H9 (cell line): ENCODE data around the gene EPB41L1. TPM values are rescaled to one million over a fixed set of nuclear protein-coding genes. Genes with fewer than 3 reads are reported as not detected.

Source experiments
- DNase-seq: peaks from one replicate; pipeline ENCODE4 v3.0.0-alpha.2; 2017
- H2AFZ ChIP-seq: one replicate; pipeline ENCODE4 v1.6.1; 2013; ENCODE audit warnings: mild to moderate bottlenecking, low read length, control low read depth, moderate library complexity
- H2AK5ac ChIP-seq: 2 replicates; pipeline ENCODE4 v1.6.1; 2013; ENCODE audit warnings: low read length, control low read depth, mixed read lengths; ENCODE audit not compliant: insufficient read length
- H2BK120ac ChIP-seq: one replicate; pipeline ENCODE4 v1.6.1; 2013; ENCODE audit warnings: low read depth, mild to moderate bottlenecking, low read length, control low read depth, inconsistent platforms; ENCODE audit not compliant: poor library complexity, severe bottlenecking
- H2BK12ac ChIP-seq: 2 replicates; pipeline ENCODE4 v1.6.1; 2013; ENCODE audit warnings: low read length, control low read depth, mixed read lengths, low read depth; ENCODE audit not compliant: insufficient read length
- H2BK15ac ChIP-seq: 2 replicates; pipeline ENCODE4 v1.6.1; 2013; ENCODE audit warnings: low read depth, low read length, control low read depth
- H2BK20ac ChIP-seq: one replicate; pipeline ENCODE4 v1.6.1; 2013; ENCODE audit warnings: low read depth, mild to moderate bottlenecking, low read length, control low read depth, inconsistent platforms; ENCODE audit not compliant: poor library complexity, severe bottlenecking
- H2BK5ac ChIP-seq: 2 replicates; pipeline ENCODE4 v1.6.1; 2013; ENCODE audit warnings: low read length, control low read depth, mixed read lengths; ENCODE audit not compliant: insufficient read length
- H3K14ac ChIP-seq: 2 replicates; pipeline ENCODE4 v1.6.1; 2013; ENCODE audit warnings: low read length, control low read depth; ENCODE audit not compliant: insufficient read depth
- H3K18ac ChIP-seq: 2 replicates; pipeline ENCODE4 v1.6.1; 2013; ENCODE audit warnings: low read depth, mild to moderate bottlenecking, mixed read lengths, low read length, control low read depth; ENCODE audit not compliant: insufficient read length
- H3K23ac ChIP-seq: 2 replicates; pipeline ENCODE4 v1.6.1; 2013; ENCODE audit warnings: low read length, control low read depth, mixed read lengths, low read depth; ENCODE audit not compliant: insufficient read length
- H3K23me2 ChIP-seq: 2 replicates; pipeline ENCODE4 v1.6.1; 2013; ENCODE audit warnings: low read depth, mild to moderate bottlenecking, mixed read lengths, low read length, control low read depth; ENCODE audit not compliant: insufficient read length, poor library complexity, severe bottlenecking
- H3K27ac ChIP-seq: 2 replicates; pipeline ENCODE4 v1.5.1; 2013; ENCODE audit warnings: low read length, control low read depth, mixed read lengths, low read depth; ENCODE audit not compliant: insufficient read length
- H3K27me3 ChIP-seq: 2 replicates; pipeline ENCODE4 v1.6.1; 2013; ENCODE audit warnings: low read length, control low read depth, inconsistent platforms; ENCODE audit not compliant: insufficient read depth
- H3K4ac ChIP-seq: 2 replicates; pipeline ENCODE4 v1.6.1; 2013; ENCODE audit warnings: low read depth, mild to moderate bottlenecking, control low read depth, inconsistent platforms, low read length, moderate library complexity
- H3K4me1 ChIP-seq: 2 replicates; pipeline ENCODE4 v1.6.1; 2013; ENCODE audit warnings: low read length, control low read depth, inconsistent platforms; ENCODE audit not compliant: insufficient read depth
- H3K4me2 ChIP-seq: 2 replicates; pipeline ENCODE4 v1.6.1; 2013; ENCODE audit warnings: low read length, control low read depth, mixed read lengths; ENCODE audit not compliant: insufficient read length, insufficient read depth
- H3K56ac ChIP-seq: 2 replicates; pipeline ENCODE4 v1.6.1; 2013; ENCODE audit warnings: low read depth, mild to moderate bottlenecking, mixed read lengths, low read length, control low read depth; ENCODE audit not compliant: insufficient read length
- H3K79me1 ChIP-seq: 2 replicates; pipeline ENCODE4 v1.6.1; 2013; ENCODE audit warnings: low read depth, mild to moderate bottlenecking, moderate library complexity, low read length, control low read depth, inconsistent platforms; ENCODE audit not compliant: insufficient read depth, poor library complexity, severe bottlenecking
- H3K79me2 ChIP-seq: 2 replicates; pipeline ENCODE4 v1.6.1; 2013; ENCODE audit warnings: low read length, control low read depth, inconsistent platforms; ENCODE audit not compliant: insufficient read depth
- H3K9ac ChIP-seq: 2 replicates; pipeline ENCODE4 v1.6.1; 2013; ENCODE audit warnings: low read length, control low read depth, mixed read lengths; ENCODE audit not compliant: insufficient read length; ENCODE audit errors: extremely low read depth
- H3K9me3 ChIP-seq: one replicate; pipeline ENCODE4 v1.6.1; 2013; ENCODE audit warnings: low read depth, low read length, inconsistent platforms; ENCODE audit not compliant: control insufficient read depth
- H3T11ph ChIP-seq: one replicate; pipeline ENCODE4 v1.6.1; 2013; ENCODE audit warnings: mild to moderate bottlenecking, low read length, control low read depth, inconsistent platforms
- H4K20me1 ChIP-seq: one replicate; pipeline ENCODE4 v1.6.1; 2013; ENCODE audit not compliant: control insufficient read depth, insufficient read length, insufficient read depth
- H4K5ac ChIP-seq: 2 replicates; pipeline ENCODE4 v1.6.1; 2013; ENCODE audit warnings: low read depth, mild to moderate bottlenecking, mixed read lengths, low read length, control low read depth; ENCODE audit not compliant: insufficient read length
- H4K8ac ChIP-seq: replicated peaks from 2 replicates; pipeline ENCODE4 v1.6.1; 2013; ENCODE audit warnings: low read length, control low read depth, mixed read lengths, low read depth; ENCODE audit not compliant: insufficient read length
- H4K91ac ChIP-seq: 2 replicates; pipeline ENCODE4 v1.6.1; 2013; ENCODE audit warnings: low read depth, mild to moderate bottlenecking, moderate library complexity, mixed read lengths, low read length, control low read depth; ENCODE audit not compliant: insufficient read length
- H3K27ac Mint-ChIP-seq, 3 experiments: 2 replicates in 2 of 3; 3 replicates in 1 of 3; pipeline ENCODE4 v1.8.0; 2020 to 2021; ENCODE audit warnings: mixed read lengths in 3 of 3, mild to moderate bottlenecking in 1 of 3, moderate library complexity in 1 of 3
- H3K27me3 Mint-ChIP-seq: 2 replicates; pipeline ENCODE4 v1.8.0; 2021; ENCODE audit warnings: low read depth, mild to moderate bottlenecking, moderate library complexity, mixed read lengths
- H3K36me3 Mint-ChIP-seq, 3 experiments: 2 replicates in 2 of 3; 3 replicates in 1 of 3; pipeline ENCODE4 v1.8.0; 2020 to 2021; ENCODE audit warnings: low read depth in 3 of 3, mixed read lengths in 3 of 3; ENCODE audit not compliant: insufficient read depth in 1 of 3
- H3K4me1 Mint-ChIP-seq, 2 experiments: 2 replicates each; pipeline ENCODE4 v1.8.0; 2020; ENCODE audit warnings: mixed read lengths in 2 of 2
- H3K4me3 Mint-ChIP-seq, 2 experiments: 2 replicates in 1 of 2; 3 replicates in 1 of 2; pipeline ENCODE4 v1.8.0; 2020 to 2021; ENCODE audit warnings: mild to moderate bottlenecking in 2 of 2, mixed read lengths in 2 of 2, moderate library complexity in 1 of 2
- H3K9me3 Mint-ChIP-seq, 2 experiments: 2 replicates in 1 of 2; 3 replicates in 1 of 2; pipeline ENCODE4 v1.8.0; 2020; ENCODE audit warnings: mild to moderate bottlenecking in 2 of 2, mixed read lengths in 2 of 2, moderate library complexity in 1 of 2
- WGBS: extraction: QIAGEN DNeasy Blood & Tissue Kit; methylation state at CpG from one replicate; pipeline ENCODE4 v1.1.7; 2013; ENCODE audit warnings: missing lambda C conversion rate, low lambda C conversion rate, mixed read lengths; ENCODE audit not compliant: insufficient read length; ENCODE audit errors: extremely low coverage; 5-methylcytosine and 5-hydroxymethylcytosine counted together
- total RNA-seq: library from RNA; stranded (reverse); gene quantifications from 2 replicates; pipeline ENCODE4 v1.2.1, GENCODE V29; 2021
- TF ChIP-seq, protein P1 (sequence below): fragments of 200-600 bp; sonication (generic); conservative IDR thresholded peaks from 3 replicates; pipeline ENCODE4 v1.8.0; 2021; ENCODE audit warnings: antibody characterized with exemption, mild to moderate bottlenecking

EPB41L1 gene
- total RNA-seq, 1 experiment from 2014 or later: 31.1 TPM

DNA sequence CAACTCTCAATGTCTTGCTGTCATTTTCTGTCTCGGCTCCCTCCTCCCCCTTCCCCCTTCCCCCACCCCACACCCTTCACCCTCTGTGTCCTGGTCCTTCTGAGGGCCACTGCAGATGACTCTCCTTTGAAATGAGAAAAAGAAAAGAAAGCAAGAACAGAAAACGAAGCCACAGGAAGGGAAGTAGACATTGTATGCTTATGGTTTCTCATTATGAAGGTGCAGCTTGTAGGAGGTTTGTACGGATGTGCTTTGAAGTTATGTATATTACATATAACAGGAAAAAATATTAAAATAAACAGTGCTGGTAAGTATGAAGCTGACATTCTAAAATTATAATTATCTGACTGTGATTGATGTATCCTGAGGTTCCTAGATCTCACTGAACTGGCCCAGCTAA, 75.5 kb downstream of the EPB41L1 start:
- H2BK5ac ChIP-seq: no peak overlapping the region
- TF ChIP-seq, protein P1, sequence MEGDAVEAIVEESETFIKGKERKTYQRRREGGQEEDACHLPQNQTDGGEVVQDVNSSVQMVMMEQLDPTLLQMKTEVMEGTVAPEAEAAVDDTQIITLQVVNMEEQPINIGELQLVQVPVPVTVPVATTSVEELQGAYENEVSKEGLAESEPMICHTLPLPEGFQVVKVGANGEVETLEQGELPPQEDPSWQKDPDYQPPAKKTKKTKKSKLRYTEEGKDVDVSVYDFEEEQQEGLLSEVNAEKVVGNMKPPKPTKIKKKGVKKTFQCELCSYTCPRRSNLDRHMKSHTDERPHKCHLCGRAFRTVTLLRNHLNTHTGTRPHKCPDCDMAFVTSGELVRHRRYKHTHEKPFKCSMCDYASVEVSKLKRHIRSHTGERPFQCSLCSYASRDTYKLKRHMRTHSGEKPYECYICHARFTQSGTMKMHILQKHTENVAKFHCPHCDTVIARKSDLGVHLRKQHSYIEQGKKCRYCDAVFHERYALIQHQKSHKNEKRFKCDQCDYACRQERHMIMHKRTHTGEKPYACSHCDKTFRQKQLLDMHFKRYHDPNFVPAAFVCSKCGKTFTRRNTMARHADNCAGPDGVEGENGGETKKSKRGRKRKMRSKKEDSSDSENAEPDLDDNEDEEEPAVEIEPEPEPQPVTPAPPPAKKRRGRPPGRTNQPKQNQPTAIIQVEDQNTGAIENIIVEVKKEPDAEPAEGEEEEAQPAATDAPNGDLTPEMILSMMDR: no peak
- no peak overlapping the region for H3T11ph ChIP-seq

More for the DNA sequence above, 75.5 kb downstream of the EPB41L1 start:
- Histone ChIP-seq H3K23ac (no peak overlapping the region), H4K20me1 (no peaks in the 10 kb centered on the region), H4K8ac (no peak overlapping the region), H3K79me2 (no peaks in the 10 kb centered on the region), H3K4me2 (no peak overlapping the region), H3K56ac (no peak overlapping the region), H4K91ac (no peak overlapping the region), H3K4me1 (no peaks in the 10 kb centered on the region), H2BK15ac (no peak overlapping the region), H2BK120ac (no peak overlapping the region), H3K9ac (no peak overlapping the region), H2BK20ac (no peak overlapping the region), H3K9me3 (no peaks in the 10 kb centered on the region), H2AFZ (no peak overlapping the region), H4K5ac (no peak overlapping the region), H3K79me1 (no peaks in the 10 kb centered on the region), H3K14ac (no peak overlapping the region), H2AK5ac (no peak overlapping the region), H3K4ac (no peak overlapping the region), H3K23me2 (no peaks in the 10 kb centered on the region), H3K27me3 (no peaks in the 10 kb centered on the region), H3K18ac (no peak overlapping the region), H3K27ac (no peak overlapping the region), H2BK12ac (no peak overlapping the region)
- peaks cover 7% of the 10 kb centered on the region for H3K27me3 Mint-ChIP-seq
- no peak overlapping the region for H3K27ac Mint-ChIP-seq
- H3K4me3 Mint-ChIP-seq: no peak overlapping the region
- no peak for DNase-seq
- WGBS: no CpG with 5 or more reads among the region's 3 CpGs
- no peaks in the 10 kb centered on the region; a peak in 1 of 7 replicates for H3K36me3 Mint-ChIP-seq
- no peaks in the 10 kb centered on the region for H3K9me3 Mint-ChIP-seq
- H3K4me1 Mint-ChIP-seq: no peaks in the 10 kb centered on the region
